GM18519 (cell line): ENCODE results near the gene CD7.
"Not testable (repeated sequence)": the region's sequence is repeated elsewhere in the genome, so short reads cannot be mapped to it uniquely, and the experiment has no call there.

ENCODE experiments used
- ATAC-seq: cut with Tn5 transposase; IDR thresholded peaks from one replicate; pipeline ENCODE4 v1.9.1; 2021; ENCODE audit warnings: mild to moderate bottlenecking, moderate library complexity; ENCODE audit not compliant: unreplicated experiment, low FRiP score

The CD7 gene

GRCh38 chr17:82317394-82318168 is at the start of gene CD7:
TSS of gene CD7 (minus strand) at chr17:82317608. CDS start at chr17:82317495, 113 bp downstream.
- ATAC-seq: no peak

- ATAC-seq: no peak
Observed at GRCh38 chr17:82366749-82367148, 49.3 kb upstream of the CD7 start.

GRCh38 chr17:82365606-82366295 is 48.3 kb upstream of the CD7 start:
- no peak for ATAC-seq

GRCh38 chr17:82361885-82362633 is 44.7 kb upstream of the CD7 start:
- no peak for ATAC-seq

- ATAC-seq: not testable (repeated sequence)
Observed at GRCh38 chr17:82359451-82360074, 42.2 kb upstream of the CD7 start.

- no peak for ATAC-seq
Observed at GRCh38 chr17:82358465-82359350, 41.3 kb upstream of the CD7 start, which contains the start of gene TEX19. TSS of gene TEX19 (plus strand) at chr17:82359247. CDS start at chr17:82362151, 2,904 bp downstream.

GRCh38 chr17:82357394-82357793 is 40.0 kb upstream of the CD7 start:
- no peak for ATAC-seq

- ATAC-seq: no peak
Observed at GRCh38 chr17:82356845-82357355, 39.5 kb upstream of the CD7 start.

- ATAC-seq: no peak
Observed at GRCh38 chr17:82355770-82356427, 38.5 kb upstream of the CD7 start.

GRCh38 chr17:82354804-82355308 is 37.4 kb upstream of the CD7 start:
- no peak for ATAC-seq

GRCh38 chr17:82353484-82353883 is 36.1 kb upstream of the CD7 start:
- ATAC-seq: no peak

GRCh38 chr17:82351713-82352488 is 34.5 kb upstream of the CD7 start:
- no peak for ATAC-seq

- ATAC-seq: no peak
Observed at GRCh38 chr17:82351254-82351712, 33.9 kb upstream of the CD7 start.

GRCh38 chr17:82350182-82351030 is 33.0 kb upstream of the CD7 start:
- ATAC-seq: no peak

GRCh38 chr17:82349287-82349701 is 31.9 kb upstream of the CD7 start:
- ATAC-seq: no peak

GRCh38 chr17:82348866-82349265 is 31.5 kb upstream of the CD7 start:
- no peak for ATAC-seq

- no peak for ATAC-seq
Observed at GRCh38 chr17:82348434-82348833, 31.0 kb upstream of the CD7 start.
